Thoracic aorta (tissue), 2 donors: Measurements from ENCODE around the gene DNAJC17. TPM values are rescaled to one million over a fixed set of nuclear protein-coding genes. Genes with fewer than 3 reads are reported as not detected.

Source experiments
- ATAC-seq: fragments of 150-250 bp; one replicate; pipeline ENCODE4 v1.8.0; 2017; ENCODE audit warnings: low read depth; ENCODE audit not compliant: insufficient number of reproducible peaks, low FRiP score
- DNase-seq: peaks from one replicate; pipeline ENCODE4 v3.0.0-alpha.2; 2020; ENCODE audit warnings: low spot score
- H3K27ac ChIP-seq, 2 donors: fragments of 200-600 bp; sonication (generic); 1 replicate in 1 of 2; 2 replicates in 1 of 2; pipeline ENCODE4 v1.5.1; 2016; ENCODE audit warnings: mild to moderate bottlenecking in 2 of 2, moderate library complexity in 2 of 2
- H3K27me3 ChIP-seq: fragments of 200-600 bp; sonication (generic); replicated peaks from 2 replicates; pipeline ENCODE4 v1.6.0; 2016; ENCODE audit warnings: mild to moderate bottlenecking; ENCODE audit not compliant: insufficient read depth
- H3K36me3 ChIP-seq: fragments of 200-600 bp; sonication (generic); one replicate; pipeline ENCODE4 v1.5.1; 2016
- H3K4me1 ChIP-seq, 2 donors: fragments of 200-600 bp; sonication (generic); 1 replicate in 1 of 2; 2 replicates in 1 of 2; pipeline versions ENCODE4 v1.5.1 to v1.6.0; 2016; ENCODE audit warnings: low read depth in 2 of 2, mild to moderate bottlenecking in 1 of 2; ENCODE audit not compliant: control insufficient read depth in 1 of 2
- H3K4me3 ChIP-seq: fragments of 200-600 bp; sonication (generic); 2 replicates; pipeline ENCODE4 v1.5.1; 2016; ENCODE audit warnings: mild to moderate bottlenecking
- H3K9me3 ChIP-seq: fragments of 200-600 bp; sonication (generic); 2 replicates; pipeline ENCODE4 v1.5.1; 2016
- total RNA-seq, 2 donors: library from RNA; depleted of rRNA; stranded (reverse); fragments of >200 nt; gene quantifications; one replicate each; pipeline versions ENCODE4 v1.1.0 to v1.2.3, GENCODE V29; 2016
- TF ChIP-seq, protein P1 (sequence below): fragments of 200-600 bp; sonication (generic); IDR thresholded peaks from one replicate; pipeline ENCODE4 v1.5.1; 2019; ENCODE audit warnings: antibody characterized with exemption

Gene DNAJC17
- total RNA-seq, 2 donors from 2014 or later: 6.1 to 20.4 TPM

- peaks cover 19% of the 10 kb centered on the region for H3K36me3 ChIP-seq
- peak; percentile 46 for DNase-seq
- TF ChIP-seq, protein P1, sequence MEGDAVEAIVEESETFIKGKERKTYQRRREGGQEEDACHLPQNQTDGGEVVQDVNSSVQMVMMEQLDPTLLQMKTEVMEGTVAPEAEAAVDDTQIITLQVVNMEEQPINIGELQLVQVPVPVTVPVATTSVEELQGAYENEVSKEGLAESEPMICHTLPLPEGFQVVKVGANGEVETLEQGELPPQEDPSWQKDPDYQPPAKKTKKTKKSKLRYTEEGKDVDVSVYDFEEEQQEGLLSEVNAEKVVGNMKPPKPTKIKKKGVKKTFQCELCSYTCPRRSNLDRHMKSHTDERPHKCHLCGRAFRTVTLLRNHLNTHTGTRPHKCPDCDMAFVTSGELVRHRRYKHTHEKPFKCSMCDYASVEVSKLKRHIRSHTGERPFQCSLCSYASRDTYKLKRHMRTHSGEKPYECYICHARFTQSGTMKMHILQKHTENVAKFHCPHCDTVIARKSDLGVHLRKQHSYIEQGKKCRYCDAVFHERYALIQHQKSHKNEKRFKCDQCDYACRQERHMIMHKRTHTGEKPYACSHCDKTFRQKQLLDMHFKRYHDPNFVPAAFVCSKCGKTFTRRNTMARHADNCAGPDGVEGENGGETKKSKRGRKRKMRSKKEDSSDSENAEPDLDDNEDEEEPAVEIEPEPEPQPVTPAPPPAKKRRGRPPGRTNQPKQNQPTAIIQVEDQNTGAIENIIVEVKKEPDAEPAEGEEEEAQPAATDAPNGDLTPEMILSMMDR: no peak
Observed at GRCh38 chr15:40754883-40755811, 52.1 kb downstream of the DNAJC17 start, which contains the start of gene RMDN3. Gene RMDN3, minus strand, starts transcription at chr15:40755254. Its CDS starts 471 bp downstream, at chr15:40754783.

GRCh38 chr15:40754574-40754882 is 52.7 kb downstream of the DNAJC17 start:
- peak overlapping the region in 1 of 2 donors; percentile 85 for H3K27ac ChIP-seq

More at GRCh38 chr15:40754883-40755811, 52.1 kb downstream of the DNAJC17 start, which contains the start of gene RMDN3:
- Histone ChIP-seq H3K4me1 (peaks cover 7 to 20% of the 10 kb centered on the region in 2 donors), H3K4me3 (peak within 1 kb of the TSS; percentile 98), H3K9me3 (no peaks in the 10 kb centered on the region), H3K27me3 (no peaks in the 10 kb centered on the region), H3K27ac (peak within 1 kb of the TSS; percentile 69 to 85)
- ATAC-seq: peak; percentile 80

GRCh38 chr15:40751745-40752144 is 55.5 kb downstream of the DNAJC17 start:
- Histone ChIP-seq H3K27ac (no peak overlapping the region), H3K4me3 (no peak overlapping the region), H3K9me3 (no peaks in the 10 kb centered on the region), H3K36me3 (peaks cover 30% of the 10 kb centered on the region), H3K4me1 (peaks cover 7 to 20% of the 10 kb centered on the region in 2 donors), H3K27me3 (no peaks in the 10 kb centered on the region)
- ATAC-seq (no peak), DNase-seq (no peak)
- TF ChIP-seq, protein P1: no peak

More at GRCh38 chr15:40754574-40754882, 52.7 kb downstream of the DNAJC17 start:
- ATAC-seq: no peak
- TF ChIP-seq, protein P1: no peak
- no peak for DNase-seq
- Histone ChIP-seq H3K4me3 (peak overlapping the region; percentile 98), H3K36me3 (peaks cover 24% of the 10 kb centered on the region), H3K9me3 (no peaks in the 10 kb centered on the region), H3K27me3 (no peaks in the 10 kb centered on the region), H3K4me1 (peaks cover 7 to 20% of the 10 kb centered on the region in 2 donors)

DNA sequence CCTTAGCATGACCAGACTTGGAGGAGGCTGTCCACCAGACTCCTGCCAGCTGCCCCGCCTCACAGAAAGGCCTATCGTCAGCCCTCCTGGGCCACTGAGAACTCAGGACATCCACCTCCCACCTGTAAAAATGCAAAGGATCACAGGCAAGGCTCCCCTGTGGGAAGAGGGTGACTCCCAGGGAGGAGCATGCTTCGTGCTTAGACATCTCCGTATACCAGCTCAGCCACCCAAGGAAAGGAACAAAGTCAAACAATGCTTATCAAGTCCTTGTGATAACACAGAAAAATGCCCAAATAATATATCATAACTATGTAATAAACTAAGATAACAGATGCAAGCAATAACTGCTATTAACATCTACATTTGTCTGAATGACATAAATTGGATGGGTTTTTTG is 56.4 kb downstream of the DNAJC17 start:
- Histone ChIP-seq H3K4me3 (no peak overlapping the region), H3K4me1 (peaks cover 7 to 18% of the 10 kb centered on the region in 2 donors), H3K36me3 (peaks cover 30% of the 10 kb centered on the region), H3K27me3 (no peaks in the 10 kb centered on the region), H3K27ac (no peak overlapping the region), H3K9me3 (no peaks in the 10 kb centered on the region)
- TF ChIP-seq, protein P1: no peak
- ATAC-seq (no peak), DNase-seq (no peak)

- ATAC-seq: no peak
- no peak overlapping the region for H3K4me3 ChIP-seq
- H3K4me1 ChIP-seq: peaks cover 4 to 10% of the 10 kb centered on the region in 2 donors
- H3K27me3 ChIP-seq: no peaks in the 10 kb centered on the region
- peaks cover 45% of the 10 kb centered on the region for H3K36me3 ChIP-seq
- DNase-seq: no peak
- H3K27ac ChIP-seq: no peak overlapping the region
- H3K9me3 ChIP-seq: no peaks in the 10 kb centered on the region
- TF ChIP-seq, protein P1: no peak
Observed at GRCh38 chr15:40749151-40749630, 58.1 kb downstream of the DNAJC17 start.
